Fibroblast of lung (primary cell): Measurements from ENCODE around the gene MEG3. TPM values are rescaled to one million over a fixed set of nuclear protein-coding genes. Genes with fewer than 3 reads are reported as not detected.

ENCODE experiments used
- DNase-seq, 2 donors: peaks; one replicate each; pipeline versions ENCODE4 v3.0.0 to v3.0.0-alpha.2; 2010; ENCODE audit warnings: low read depth in 2 of 2
- H2AFZ ChIP-seq: 2 replicates; pipeline ENCODE4 v1.5.1; 2012; ENCODE audit warnings: low read length, control low read depth, inconsistent platforms
- H3K27ac ChIP-seq: 2 replicates; pipeline ENCODE4 v1.5.1; 2011; ENCODE audit warnings: low read length, control low read depth; ENCODE audit not compliant: insufficient read depth
- H3K27me3 ChIP-seq: 2 replicates; pipeline ENCODE4 v1.5.1; 2011; ENCODE audit warnings: mild to moderate bottlenecking, low read length; ENCODE audit not compliant: control insufficient read depth, insufficient read depth
- H3K36me3 ChIP-seq: 2 replicates; pipeline ENCODE4 v1.5.1; 2011; ENCODE audit warnings: low read length; ENCODE audit not compliant: control insufficient read depth, insufficient read depth
- H3K4me1 ChIP-seq: 2 replicates; pipeline ENCODE4 v1.5.1; 2011; ENCODE audit warnings: low read length; ENCODE audit not compliant: control insufficient read depth, insufficient read depth; ENCODE audit errors: extremely low read depth
- H3K4me2 ChIP-seq: 2 replicates; pipeline ENCODE4 v1.5.1; 2011; ENCODE audit warnings: low read length, control low read depth; ENCODE audit not compliant: insufficient read depth; ENCODE audit errors: extremely low read depth
- H3K4me3 ChIP-seq, 4 experiments: fragments of 200-600 bp in 1 of 4; sonication (generic) in 1 of 4; replicated peaks in 1 of 4; 2 replicates each; pipeline ENCODE4 v1.5.1; 2011 to 2016; ENCODE audit warnings: low read length in 4 of 4, low read depth in 3 of 4, mild to moderate bottlenecking in 3 of 4, control low read depth in 2 of 4, inconsistent platforms in 1 of 4, mixed read lengths in 1 of 4; ENCODE audit not compliant: insufficient read depth in 1 of 4; ENCODE audit errors: control extremely low read depth in 1 of 4
- H3K79me2 ChIP-seq: 2 replicates; pipeline ENCODE4 v1.5.1; 2012; ENCODE audit warnings: mild to moderate bottlenecking, low read length, inconsistent platforms; ENCODE audit not compliant: control insufficient read depth, insufficient read depth
- H3K9ac ChIP-seq: 2 replicates; pipeline ENCODE4 v1.5.1; 2011; ENCODE audit warnings: mild to moderate bottlenecking, low read length, control low read depth; ENCODE audit not compliant: insufficient read depth
- H3K9me3 ChIP-seq: 2 replicates; pipeline ENCODE4 v1.5.1; 2012; ENCODE audit warnings: low read depth, low read length; ENCODE audit not compliant: control insufficient read depth, insufficient read depth
- H4K20me1 ChIP-seq: 2 replicates; pipeline ENCODE4 v1.5.1; 2011; ENCODE audit warnings: low read length; ENCODE audit not compliant: control insufficient read depth, insufficient read depth; ENCODE audit errors: extremely low read depth
- EZH2 ChIP-seq: IDR thresholded peaks from 2 replicates; pipeline ENCODE4 v1.5.1; 2012; ENCODE audit warnings: low read length, control low read depth, mild to moderate bottlenecking; ENCODE audit errors: missing control alignments
- polyA plus RNA-seq, 2 donors: library from polyadenylated mRNA; depleted of rRNA in 1 of 2; stranded (reverse) in 1 of 2; unstranded in 1 of 2; fragments of >200 nt; gene quantifications; 2 replicates each; pipeline ENCODE4 v1.2.1, GENCODE V29; 2011 to 2012; ENCODE audit warnings: missing spikeins in 1 of 2
- total RNA-seq: library from RNA; depleted of rRNA; stranded (reverse); fragments of >200 nt; gene quantifications from 2 replicates; pipeline ENCODE4 v1.2.1, GENCODE V29; 2014
- TF ChIP-seq, protein P1 (sequence below), 2 donors: IDR thresholded peaks in 1 of 2; conservative IDR thresholded peaks in 1 of 2; 1 replicate in 1 of 2; 2 replicates in 1 of 2; pipeline ENCODE4 v1.5.1; 2011 to 2012; ENCODE audit warnings: low read length in 2 of 2, control low read depth in 1 of 2, inconsistent platforms in 1 of 2, low read depth in 1 of 2, mild to moderate bottlenecking in 1 of 2

MEG3 gene
- total and polyA plus RNA-seq, 2 donors (not counting 1 experiment from before 2014, with no cell fraction given): 104 to 182 TPM

DNA sequence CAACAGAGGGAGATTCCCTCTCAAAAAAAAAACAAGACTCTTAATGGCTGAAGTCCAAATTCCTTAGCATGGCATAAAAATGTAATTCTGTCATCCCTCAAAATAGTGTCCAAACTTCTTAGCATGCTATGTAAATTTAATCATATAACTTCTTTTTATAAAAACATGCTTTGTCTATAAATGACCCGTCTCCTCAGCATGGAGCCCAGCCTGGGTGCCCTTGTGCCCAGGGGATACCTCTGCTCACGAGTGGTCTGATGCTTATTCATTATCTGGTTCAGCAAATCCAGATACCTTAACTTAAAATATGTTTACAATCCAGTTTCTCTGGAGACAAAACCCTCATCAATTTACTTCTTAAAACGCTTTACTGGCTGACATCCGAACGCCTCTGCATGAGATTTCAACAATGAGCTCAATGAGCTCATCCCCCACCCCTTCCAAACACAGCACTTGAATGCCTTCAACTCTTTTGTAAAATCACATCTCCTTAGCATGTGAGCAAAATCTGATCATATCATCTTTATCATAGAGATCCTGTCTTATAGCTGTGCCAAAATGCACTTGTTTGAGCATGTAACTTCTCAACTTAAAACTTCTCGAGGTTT lies 61.9 kb downstream of the MEG3 start:
- no peak overlapping the region for H3K4me3 ChIP-seq
- no peaks in the 10 kb centered on the region for H3K9me3 ChIP-seq
- TF ChIP-seq, protein P1, sequence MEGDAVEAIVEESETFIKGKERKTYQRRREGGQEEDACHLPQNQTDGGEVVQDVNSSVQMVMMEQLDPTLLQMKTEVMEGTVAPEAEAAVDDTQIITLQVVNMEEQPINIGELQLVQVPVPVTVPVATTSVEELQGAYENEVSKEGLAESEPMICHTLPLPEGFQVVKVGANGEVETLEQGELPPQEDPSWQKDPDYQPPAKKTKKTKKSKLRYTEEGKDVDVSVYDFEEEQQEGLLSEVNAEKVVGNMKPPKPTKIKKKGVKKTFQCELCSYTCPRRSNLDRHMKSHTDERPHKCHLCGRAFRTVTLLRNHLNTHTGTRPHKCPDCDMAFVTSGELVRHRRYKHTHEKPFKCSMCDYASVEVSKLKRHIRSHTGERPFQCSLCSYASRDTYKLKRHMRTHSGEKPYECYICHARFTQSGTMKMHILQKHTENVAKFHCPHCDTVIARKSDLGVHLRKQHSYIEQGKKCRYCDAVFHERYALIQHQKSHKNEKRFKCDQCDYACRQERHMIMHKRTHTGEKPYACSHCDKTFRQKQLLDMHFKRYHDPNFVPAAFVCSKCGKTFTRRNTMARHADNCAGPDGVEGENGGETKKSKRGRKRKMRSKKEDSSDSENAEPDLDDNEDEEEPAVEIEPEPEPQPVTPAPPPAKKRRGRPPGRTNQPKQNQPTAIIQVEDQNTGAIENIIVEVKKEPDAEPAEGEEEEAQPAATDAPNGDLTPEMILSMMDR (conservative IDR thresholded peaks at IDR 0.05 in 1 of 2, IDR thresholded peaks at IDR 0.05 in 1 of 2; ENCODE audit: low read depth in 1 of 2, low read length in 2 of 2): no peak
- no peak for TF ChIP-seq EZH2
- no peaks in the 10 kb centered on the region for H4K20me1 ChIP-seq
- H3K9ac ChIP-seq: no peak overlapping the region
- H2AFZ ChIP-seq: no peak overlapping the region
- H3K79me2 ChIP-seq: no peaks in the 10 kb centered on the region
- H3K4me1 ChIP-seq: no peaks in the 10 kb centered on the region
- no peaks in the 10 kb centered on the region for H3K27me3 ChIP-seq
- H3K27ac ChIP-seq: no peak overlapping the region
- peaks cover 5% of the 10 kb centered on the region for H3K36me3 ChIP-seq
- DNase-seq: peak in 1 of 2 donors; percentile 21
- H3K4me2 ChIP-seq: no peak overlapping the region

DNA sequence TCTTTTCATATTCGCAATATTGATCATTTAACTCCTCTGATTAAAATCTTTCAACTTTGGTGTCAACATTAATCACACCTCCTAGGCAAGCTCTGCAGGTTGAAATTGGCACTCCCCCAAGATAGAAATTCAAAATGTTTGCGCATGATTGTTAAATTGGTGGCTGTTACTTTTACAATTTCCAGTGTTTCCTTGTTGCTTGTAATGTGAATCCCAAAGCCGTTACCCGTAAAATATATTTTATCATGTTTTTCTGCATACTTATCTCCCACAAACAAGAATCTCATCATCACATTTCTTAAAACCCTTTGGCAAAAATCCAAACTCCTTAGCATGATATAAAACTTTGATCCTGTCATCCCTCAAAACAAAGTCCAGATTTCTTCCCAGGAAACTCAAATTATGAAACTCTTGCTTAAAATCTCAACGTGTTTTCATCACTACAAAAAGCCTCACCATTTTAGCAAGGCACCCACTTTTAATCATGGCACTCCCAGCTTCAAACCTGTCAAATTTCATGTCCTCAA lies 62.9 kb downstream of the MEG3 start:
- no peaks in the 10 kb centered on the region for H3K27me3 ChIP-seq
- H3K4me1 ChIP-seq: no peaks in the 10 kb centered on the region
- H3K36me3 ChIP-seq: peaks cover 4% of the 10 kb centered on the region
- no peak overlapping the region for H3K4me2 ChIP-seq
- no peak overlapping the region for H3K27ac ChIP-seq
- no peaks in the 10 kb centered on the region for H3K9me3 ChIP-seq
- H3K4me3 ChIP-seq: no peak overlapping the region
- H2AFZ ChIP-seq: no peak overlapping the region
- no peaks in the 10 kb centered on the region for H4K20me1 ChIP-seq
- no peaks in the 10 kb centered on the region for H3K79me2 ChIP-seq
- H3K9ac ChIP-seq: no peak overlapping the region
- TF ChIP-seq EZH2: no peak
- TF ChIP-seq, protein P1 (conservative IDR thresholded peaks at IDR 0.05 in 1 of 2, IDR thresholded peaks at IDR 0.05 in 1 of 2; ENCODE audit: low read depth in 1 of 2, low read length in 2 of 2): no peak
- DNase-seq: no peak

DNA sequence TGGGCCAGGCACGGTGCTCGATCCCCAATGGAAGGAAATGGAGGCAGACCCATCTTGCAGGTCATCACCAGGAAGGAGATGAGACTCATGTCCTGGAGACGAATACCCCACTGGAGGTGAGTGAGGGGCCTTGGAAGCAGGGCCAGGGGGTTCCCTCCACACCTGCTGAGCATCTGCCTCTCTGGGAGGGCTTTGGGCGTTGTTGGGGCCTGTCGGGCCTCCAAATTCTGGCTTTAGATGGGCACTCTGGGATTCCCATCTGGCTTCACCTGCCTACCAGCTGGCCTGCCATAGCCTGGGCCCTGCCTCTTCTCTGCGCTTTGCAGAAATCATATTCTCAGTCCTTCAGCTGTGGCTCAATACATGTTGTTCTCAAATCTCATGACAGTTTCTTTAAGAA lies 63.7 kb downstream of the MEG3 start:
- Histone ChIP-seq H3K9me3 (no peaks in the 10 kb centered on the region), H3K36me3 (peaks cover 4% of the 10 kb centered on the region), H3K79me2 (no peaks in the 10 kb centered on the region), H4K20me1 (no peaks in the 10 kb centered on the region), H3K27me3 (no peaks in the 10 kb centered on the region), H3K9ac (no peak overlapping the region), H2AFZ (no peak overlapping the region), H3K4me3 (no peak overlapping the region), H3K4me2 (no peak overlapping the region), H3K27ac (no peak overlapping the region), H3K4me1 (no peaks in the 10 kb centered on the region)
- no peak for DNase-seq
- TF ChIP-seq EZH2: no peak
- TF ChIP-seq, protein P1 (conservative IDR thresholded peaks at IDR 0.05 in 1 of 2, IDR thresholded peaks at IDR 0.05 in 1 of 2; ENCODE audit: low read depth in 1 of 2, low read length in 2 of 2): no peak
